ENCODE measurements around the gene TCL1B.
"Not testable (repeated sequence)": the region's sequence is repeated elsewhere in the genome, so short reads cannot be mapped to it uniquely, and the experiment has no call there.

DNA sequence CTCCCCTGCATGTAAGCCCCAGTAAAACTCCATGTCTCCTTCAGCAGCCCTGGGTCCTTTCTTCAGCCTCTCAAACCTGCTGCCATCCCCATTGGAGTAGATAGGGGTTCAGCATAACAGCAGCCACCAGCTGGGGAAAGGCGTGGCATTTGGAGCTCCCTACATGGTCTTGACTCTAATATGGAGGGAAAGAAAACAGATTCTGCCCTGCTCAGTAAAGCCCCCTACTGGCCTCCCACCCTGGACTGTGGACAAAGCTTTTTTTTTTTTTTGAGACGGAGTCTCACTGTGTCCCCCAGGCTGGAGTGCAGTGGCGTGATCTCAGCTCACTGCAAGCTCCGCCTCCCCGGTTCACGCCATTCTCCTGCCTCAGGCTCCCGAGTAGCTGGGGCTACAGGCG, 20.7 kb upstream of the TCL1B start:
- TF ChIP-seq POLR2AphosphoS5, POLR2A (IDR thresholded peaks at IDR 0.05): not testable (repeated sequence)
- TF ChIP-seq, protein P1, sequence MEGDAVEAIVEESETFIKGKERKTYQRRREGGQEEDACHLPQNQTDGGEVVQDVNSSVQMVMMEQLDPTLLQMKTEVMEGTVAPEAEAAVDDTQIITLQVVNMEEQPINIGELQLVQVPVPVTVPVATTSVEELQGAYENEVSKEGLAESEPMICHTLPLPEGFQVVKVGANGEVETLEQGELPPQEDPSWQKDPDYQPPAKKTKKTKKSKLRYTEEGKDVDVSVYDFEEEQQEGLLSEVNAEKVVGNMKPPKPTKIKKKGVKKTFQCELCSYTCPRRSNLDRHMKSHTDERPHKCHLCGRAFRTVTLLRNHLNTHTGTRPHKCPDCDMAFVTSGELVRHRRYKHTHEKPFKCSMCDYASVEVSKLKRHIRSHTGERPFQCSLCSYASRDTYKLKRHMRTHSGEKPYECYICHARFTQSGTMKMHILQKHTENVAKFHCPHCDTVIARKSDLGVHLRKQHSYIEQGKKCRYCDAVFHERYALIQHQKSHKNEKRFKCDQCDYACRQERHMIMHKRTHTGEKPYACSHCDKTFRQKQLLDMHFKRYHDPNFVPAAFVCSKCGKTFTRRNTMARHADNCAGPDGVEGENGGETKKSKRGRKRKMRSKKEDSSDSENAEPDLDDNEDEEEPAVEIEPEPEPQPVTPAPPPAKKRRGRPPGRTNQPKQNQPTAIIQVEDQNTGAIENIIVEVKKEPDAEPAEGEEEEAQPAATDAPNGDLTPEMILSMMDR (IDR thresholded peaks at IDR 0.05): not testable (repeated sequence)
